Skeletal muscle cell (primary cell): ENCODE measurements around the gene USP19.

Experiments used
- DNase-seq: peaks from one replicate; pipeline ENCODE4 v3.0.0-alpha.2; 2010; ENCODE audit warnings: low read depth
- H3K4me3 ChIP-seq: 2 replicates; pipeline ENCODE4 v1.5.1; 2011; ENCODE audit warnings: low read depth, mild to moderate bottlenecking, control low read depth, low read length, moderate library complexity

USP19 gene

GRCh38 chr3:49134471-49135265, 14.0 kb upstream of the USP19 start:
- no peak overlapping the region for H3K4me3 ChIP-seq

GRCh38 chr3:49133226-49133951, 12.8 kb upstream of the USP19 start:
- DNase-seq, result peak; percentile 64
- peak overlapping the region; percentile 81 for H3K4me3 ChIP-seq

More at GRCh38 chr3:49134471-49135265, 14.0 kb upstream of the USP19 start:
- DNase-seq, result no peak

GRCh38 chr3:49132437-49133225, 12.0 kb upstream of the USP19 start, which contains the start of gene LAMB2:
Gene LAMB2, minus strand, starts transcription at chr3:49133050. Its CDS starts 183 bp downstream, at chr3:49132867.
- H3K4me3 ChIP-seq, result peak within 1 kb of the TSS; percentile 81
- peak; percentile 52 for DNase-seq

- H3K4me3 ChIP-seq, result peak overlapping the region; percentile 81
- DNase-seq, result no peak
These were observed 11.4 kb upstream of the USP19 start for GRCh38 chr3:49132073-49132436.

- no peak for DNase-seq
- peak overlapping the region; percentile 81 for H3K4me3 ChIP-seq
These were observed 11.0 kb upstream of the USP19 start for GRCh38 chr3:49131576-49131975.

- DNase-seq, result no peak
- H3K4me3 ChIP-seq, result no peak overlapping the region
These were observed 10.4 kb upstream of the USP19 start for GRCh38 chr3:49131040-49131439.

- H3K4me3 ChIP-seq, result no peak overlapping the region
- DNase-seq, result no peak
These were observed 4.5 kb upstream of the USP19 start for GRCh38 chr3:49124991-49125670.

- no peak overlapping the region for H3K4me3 ChIP-seq
- no peak for DNase-seq
These were observed 3.6 kb upstream of the USP19 start for GRCh38 chr3:49124203-49124602.

GRCh38 chr3:49123687-49124086, 3.1 kb upstream of the USP19 start:
- H3K4me3 ChIP-seq, result no peak overlapping the region
- DNase-seq, result no peak

GRCh38 chr3:49122886-49123545, 2.4 kb upstream of the USP19 start:
- DNase-seq, result no peak
- no peak overlapping the region for H3K4me3 ChIP-seq

- no peak for DNase-seq
These were observed 1.8 kb upstream of the USP19 start for GRCh38 chr3:49122451-49122850.

GRCh38 chr3:49122022-49122421, 1.4 kb upstream of the USP19 start:
- DNase-seq, result no peak
- no peak overlapping the region for H3K4me3 ChIP-seq

More at GRCh38 chr3:49122451-49122850, 1.8 kb upstream of the USP19 start:
- no peak overlapping the region for H3K4me3 ChIP-seq

- DNase-seq, result no peak
- H3K4me3 ChIP-seq, result peak overlapping the region; percentile 80
These were observed 611 bp upstream of the USP19 start for GRCh38 chr3:49121132-49121736.

- no peak for DNase-seq
These were observed 556 bp downstream of the USP19 start for GRCh38 chr3:49120096-49120437.

GRCh38 chr3:49119439-49119838, 1.2 kb downstream of the USP19 start:
- H3K4me3 ChIP-seq, result peak overlapping the region; percentile 80
- DNase-seq, result no peak

More at GRCh38 chr3:49120096-49120437, 556 bp downstream of the USP19 start:
- H3K4me3 ChIP-seq, result peak overlapping the region; percentile 80

- H3K4me3 ChIP-seq, result no peak overlapping the region
These were observed 1.6 kb downstream of the USP19 start for GRCh38 chr3:49119036-49119435.

GRCh38 chr3:49112262-49112661, 8.4 kb downstream of the USP19 start:
- no peak for DNase-seq

More at GRCh38 chr3:49119036-49119435, 1.6 kb downstream of the USP19 start:
- no peak for DNase-seq

GRCh38 chr3:49111347-49111746, 9.3 kb downstream of the USP19 start:
- no peak overlapping the region for H3K4me3 ChIP-seq
- DNase-seq, result no peak

More at GRCh38 chr3:49112262-49112661, 8.4 kb downstream of the USP19 start:
- no peak overlapping the region for H3K4me3 ChIP-seq
